NB4 (cell line): Measurements from ENCODE around the gene POFUT2.

ENCODE experiments used
- DNase-seq: peaks from one replicate; pipeline ENCODE4 v3.0.0; 2010; ENCODE audit warnings: low read depth
- H3K4me3 ChIP-seq: one replicate; pipeline ENCODE4 v1.5.1; 2011; ENCODE audit warnings: mild to moderate bottlenecking, low read depth, low read length, moderate library complexity
- CTCF ChIP-seq: IDR thresholded peaks from one replicate; pipeline ENCODE4 v1.5.1; 2012; ENCODE audit warnings: low read depth, low read length
- MAX ChIP-seq: IDR thresholded peaks from 2 replicates; pipeline ENCODE4 v1.6.1; 2011; ENCODE audit warnings: low read depth, low read length
- MYC ChIP-seq: IDR thresholded peaks from 2 replicates; pipeline ENCODE4 v1.6.1; 2011; ENCODE audit warnings: low read depth, low read length
- POLR2A ChIP-seq: IDR thresholded peaks from 2 replicates; pipeline ENCODE4 v1.6.1; 2011; ENCODE audit warnings: mild to moderate bottlenecking; ENCODE audit not compliant: insufficient read length; ENCODE audit errors: extremely low read depth

The POFUT2 gene

GRCh38 chr21:45250272-45250671 lies 37.4 kb downstream of the POFUT2 start:
- no peak for TF ChIP-seq CTCF
- TF ChIP-seq MYC: no peak
- no peak for TF ChIP-seq POLR2A
- no peak for TF ChIP-seq MAX
- DNase-seq: no peak
- H3K4me3 ChIP-seq: no peak overlapping the region

DNA sequence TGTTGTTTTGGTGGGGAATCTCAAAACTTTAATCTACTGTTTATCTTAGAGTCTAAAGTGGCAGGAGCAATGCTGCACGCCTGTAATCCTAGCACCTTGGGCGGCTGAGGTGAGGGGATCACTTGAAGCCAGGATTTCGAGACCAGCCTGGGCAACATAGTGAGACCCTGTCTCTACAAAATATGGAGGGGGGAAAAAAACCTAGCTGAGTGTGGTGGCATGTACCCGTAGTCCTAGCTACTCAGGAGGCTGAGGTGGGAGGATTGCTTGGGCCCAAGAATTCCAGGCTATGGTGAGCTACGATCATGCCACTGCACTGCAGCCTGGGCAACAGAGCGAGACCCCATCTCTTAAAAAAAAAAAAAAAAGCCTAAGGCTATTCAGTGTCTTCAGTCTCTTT lies 38.1 kb downstream of the POFUT2 start:
- DNase-seq: no peak
- TF ChIP-seq POLR2A: no peak
- TF ChIP-seq CTCF: no peak
- TF ChIP-seq MAX: no peak
- TF ChIP-seq MYC: no peak
- no peak overlapping the region for H3K4me3 ChIP-seq

DNA sequence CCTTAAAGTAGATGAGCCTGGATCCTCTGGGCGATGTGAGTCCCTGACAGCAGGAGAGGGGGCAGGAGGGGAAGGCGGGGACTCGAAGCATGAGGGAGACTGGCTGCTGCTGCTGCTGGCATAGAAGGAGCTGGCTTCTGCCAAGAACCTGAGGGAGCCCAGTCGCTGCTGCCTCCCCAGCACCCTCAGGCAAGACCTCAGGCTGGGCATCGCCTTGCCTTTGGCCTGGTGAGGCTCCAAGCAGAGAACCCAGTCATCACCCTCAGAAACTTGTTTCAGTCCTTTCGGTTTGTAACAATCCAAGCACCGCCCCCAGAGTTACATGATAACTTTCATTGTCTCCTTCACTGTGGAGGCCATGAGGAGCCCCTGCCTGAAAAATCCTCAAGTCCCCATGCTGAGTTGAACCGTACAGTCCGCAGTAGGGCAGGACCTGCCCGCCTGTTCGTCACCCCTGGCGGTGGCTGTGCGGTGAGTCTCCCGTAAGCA lies 38.8 kb downstream of the POFUT2 start:
- no peak for TF ChIP-seq POLR2A
- TF ChIP-seq MYC: no peak
- no peak for TF ChIP-seq MAX
- no peak for TF ChIP-seq CTCF
- H3K4me3 ChIP-seq: no peak overlapping the region
- DNase-seq: no peak

- TF ChIP-seq CTCF (no peak), MAX (no peak), MYC (no peak), POLR2A (no peak)
- DNase-seq: no peak
- no peak overlapping the region for H3K4me3 ChIP-seq
Measured at GRCh38 chr21:45248301-45248892, 39.3 kb downstream of the POFUT2 start.

- no peak for DNase-seq
- no peak overlapping the region for H3K4me3 ChIP-seq
- TF ChIP-seq CTCF (no peak), MAX (no peak), MYC (no peak), POLR2A (no peak)
Measured at GRCh38 chr21:45246386-45247320, 41.0 kb downstream of the POFUT2 start.
